Thoracic aorta (tissue), 2 donors: ENCODE measurements around the gene MLLT1. TPM values are rescaled to one million over a fixed set of nuclear protein-coding genes. Genes with fewer than 3 reads are reported as not detected.

ENCODE experiments used
- ATAC-seq: fragments of 150-250 bp; one replicate; pipeline ENCODE4 v1.8.0; 2017; ENCODE audit warnings: low read depth; ENCODE audit not compliant: insufficient number of reproducible peaks, low FRiP score
- DNase-seq: peaks from one replicate; pipeline ENCODE4 v3.0.0-alpha.2; 2020; ENCODE audit warnings: low spot score
- H3K27ac ChIP-seq, 2 donors: fragments of 200-600 bp; sonication (generic); 1 replicate in 1 of 2; 2 replicates in 1 of 2; pipeline ENCODE4 v1.5.1; 2016; ENCODE audit warnings: mild to moderate bottlenecking in 2 of 2, moderate library complexity in 2 of 2
- H3K27me3 ChIP-seq: fragments of 200-600 bp; sonication (generic); replicated peaks from 2 replicates; pipeline ENCODE4 v1.6.0; 2016; ENCODE audit warnings: mild to moderate bottlenecking; ENCODE audit not compliant: insufficient read depth
- H3K36me3 ChIP-seq: fragments of 200-600 bp; sonication (generic); one replicate; pipeline ENCODE4 v1.5.1; 2016
- H3K4me1 ChIP-seq, 2 donors: fragments of 200-600 bp; sonication (generic); 1 replicate in 1 of 2; 2 replicates in 1 of 2; pipeline versions ENCODE4 v1.5.1 to v1.6.0; 2016; ENCODE audit warnings: low read depth in 2 of 2, mild to moderate bottlenecking in 1 of 2; ENCODE audit not compliant: control insufficient read depth in 1 of 2
- H3K4me3 ChIP-seq: fragments of 200-600 bp; sonication (generic); 2 replicates; pipeline ENCODE4 v1.5.1; 2016; ENCODE audit warnings: mild to moderate bottlenecking
- H3K9me3 ChIP-seq: fragments of 200-600 bp; sonication (generic); 2 replicates; pipeline ENCODE4 v1.5.1; 2016
- total RNA-seq, 2 donors: library from RNA; depleted of rRNA; stranded (reverse); fragments of >200 nt; gene quantifications; one replicate each; pipeline versions ENCODE4 v1.1.0 to v1.2.3, GENCODE V29; 2016
- TF ChIP-seq, protein P1 (sequence below): fragments of 200-600 bp; sonication (generic); IDR thresholded peaks from one replicate; pipeline ENCODE4 v1.5.1; 2019; ENCODE audit warnings: antibody characterized with exemption

Gene MLLT1
- total RNA-seq, 2 donors from 2014 or later, result 23.0 to 31.4 TPM

DNA sequence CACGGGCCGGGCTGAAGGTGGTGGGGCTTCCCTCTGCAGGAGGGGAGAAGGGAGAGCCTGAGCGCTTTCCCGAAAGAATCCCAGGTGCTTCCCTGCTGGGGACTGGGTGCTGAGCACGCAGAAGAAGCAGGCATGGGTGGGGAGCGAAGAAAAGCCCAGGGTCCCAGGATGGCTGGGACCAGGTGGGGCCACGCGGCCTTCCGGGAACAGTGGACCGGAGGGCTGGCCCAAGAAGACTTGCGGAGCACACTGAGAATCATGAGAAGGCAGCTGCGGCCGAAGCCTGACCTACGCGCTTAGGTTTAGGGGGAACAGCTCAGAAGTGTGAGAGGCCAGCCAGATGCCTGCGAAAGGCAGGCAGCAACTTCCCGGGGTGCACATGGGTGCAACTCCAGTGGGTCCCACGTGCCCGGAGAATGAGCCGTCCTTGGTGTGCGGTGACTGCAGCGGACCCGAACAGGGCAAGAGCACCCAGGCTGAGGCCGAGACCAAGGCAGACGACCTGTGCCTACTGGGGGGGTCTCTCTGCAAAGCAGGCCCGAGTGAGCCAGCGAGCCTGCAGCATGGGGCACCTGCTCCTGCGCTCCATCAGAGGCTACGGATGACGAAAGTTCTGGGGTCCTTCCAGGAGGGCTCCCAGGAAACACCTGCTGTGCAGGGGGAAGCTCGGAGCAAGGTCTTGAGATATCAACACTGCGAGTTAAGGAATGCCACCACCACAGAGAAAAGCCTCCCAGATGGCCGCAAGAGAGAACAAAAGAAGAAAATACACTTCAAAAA is 52.4 kb downstream of the MLLT1 start:
- Histone ChIP-seq H3K27ac (no peak overlapping the region), H3K9me3 (no peaks in the 10 kb centered on the region), H3K4me3 (no peak overlapping the region), H3K4me1 (peaks cover 0 to under 1% of the 10 kb centered on the region in 2 donors), H3K36me3 (peaks cover 35% of the 10 kb centered on the region), H3K27me3 (no peaks in the 10 kb centered on the region)
- TF ChIP-seq, protein P1, sequence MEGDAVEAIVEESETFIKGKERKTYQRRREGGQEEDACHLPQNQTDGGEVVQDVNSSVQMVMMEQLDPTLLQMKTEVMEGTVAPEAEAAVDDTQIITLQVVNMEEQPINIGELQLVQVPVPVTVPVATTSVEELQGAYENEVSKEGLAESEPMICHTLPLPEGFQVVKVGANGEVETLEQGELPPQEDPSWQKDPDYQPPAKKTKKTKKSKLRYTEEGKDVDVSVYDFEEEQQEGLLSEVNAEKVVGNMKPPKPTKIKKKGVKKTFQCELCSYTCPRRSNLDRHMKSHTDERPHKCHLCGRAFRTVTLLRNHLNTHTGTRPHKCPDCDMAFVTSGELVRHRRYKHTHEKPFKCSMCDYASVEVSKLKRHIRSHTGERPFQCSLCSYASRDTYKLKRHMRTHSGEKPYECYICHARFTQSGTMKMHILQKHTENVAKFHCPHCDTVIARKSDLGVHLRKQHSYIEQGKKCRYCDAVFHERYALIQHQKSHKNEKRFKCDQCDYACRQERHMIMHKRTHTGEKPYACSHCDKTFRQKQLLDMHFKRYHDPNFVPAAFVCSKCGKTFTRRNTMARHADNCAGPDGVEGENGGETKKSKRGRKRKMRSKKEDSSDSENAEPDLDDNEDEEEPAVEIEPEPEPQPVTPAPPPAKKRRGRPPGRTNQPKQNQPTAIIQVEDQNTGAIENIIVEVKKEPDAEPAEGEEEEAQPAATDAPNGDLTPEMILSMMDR, result no peak
- ATAC-seq, result no peak
- no peak for DNase-seq

DNA sequence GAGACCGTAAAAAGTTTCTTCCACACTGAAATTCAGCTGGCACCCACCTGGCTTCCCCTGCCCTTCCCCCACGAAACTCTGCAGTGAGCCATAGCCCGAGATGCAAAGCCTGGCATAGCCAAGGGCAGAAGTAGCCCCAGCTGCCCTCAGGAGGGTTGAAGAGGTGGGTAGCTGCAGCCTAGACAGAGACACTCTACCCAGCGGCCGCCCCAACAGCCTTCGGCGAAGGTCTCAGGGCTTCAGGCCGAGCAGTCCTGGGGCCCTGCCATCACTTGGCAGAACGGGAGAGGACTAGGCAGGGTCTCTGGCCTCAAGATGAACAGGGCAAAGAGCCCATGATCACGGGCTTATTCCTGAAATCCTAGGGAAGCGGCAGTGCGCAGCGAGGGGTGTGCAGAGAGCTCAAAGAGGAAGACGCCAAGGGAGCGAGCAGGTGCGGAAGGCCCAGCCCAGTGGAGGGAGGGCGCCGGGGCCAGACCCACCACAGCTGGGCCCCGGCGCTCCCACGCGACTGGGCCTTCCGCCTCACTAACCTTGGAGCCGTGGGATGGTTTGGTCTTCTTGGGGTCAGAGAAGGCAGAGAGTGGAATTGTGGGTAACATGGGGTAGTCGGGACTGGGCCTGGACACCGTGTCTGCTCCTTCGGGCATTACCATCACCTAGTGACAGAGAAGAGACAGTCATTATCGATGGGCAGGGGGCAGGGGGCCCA is 53.2 kb downstream of the MLLT1 start:
- ATAC-seq (no peak), DNase-seq (no peak)
- Histone ChIP-seq H3K27me3 (no peaks in the 10 kb centered on the region), H3K9me3 (no peaks in the 10 kb centered on the region), H3K4me1 (no peaks in the 10 kb centered on the region), H3K27ac (no peak overlapping the region), H3K4me3 (no peak overlapping the region), H3K36me3 (peaks cover 37% of the 10 kb centered on the region)
- TF ChIP-seq, protein P1, result no peak

GRCh38 chr19:6226012-6226411 is 53.8 kb downstream of the MLLT1 start:
- Histone ChIP-seq H3K27me3 (no peaks in the 10 kb centered on the region), H3K36me3 (peaks cover 40% of the 10 kb centered on the region), H3K4me1 (no peaks in the 10 kb centered on the region), H3K27ac (no peak overlapping the region), H3K4me3 (no peak overlapping the region), H3K9me3 (no peaks in the 10 kb centered on the region)
- no peak for ATAC-seq
- TF ChIP-seq, protein P1, result no peak
- DNase-seq, result no peak

- H3K27me3 ChIP-seq, result no peaks in the 10 kb centered on the region
- ATAC-seq (no peak), DNase-seq (no peak)
- no peaks in the 10 kb centered on the region for H3K4me1 ChIP-seq
- no peak overlapping the region for H3K27ac ChIP-seq
- TF ChIP-seq, protein P1, result no peak
- H3K9me3 ChIP-seq, result no peaks in the 10 kb centered on the region
- H3K4me3 ChIP-seq, result no peak overlapping the region
- H3K36me3 ChIP-seq, result peaks cover 40% of the 10 kb centered on the region
These were observed 54.4 kb downstream of the MLLT1 start for GRCh38 chr19:6225232-6225865.

- ATAC-seq (no peak), DNase-seq (no peak)
- Histone ChIP-seq H3K4me1 (no peaks in the 10 kb centered on the region), H3K4me3 (no peak overlapping the region), H3K27me3 (no peaks in the 10 kb centered on the region), H3K9me3 (no peaks in the 10 kb centered on the region), H3K27ac (no peak overlapping the region), H3K36me3 (peaks cover 37% of the 10 kb centered on the region)
- TF ChIP-seq, protein P1, result no peak
These were observed 55.5 kb downstream of the MLLT1 start for GRCh38 chr19:6224308-6224675.
